GM21526 (cell line): ENCODE measurements around the gene DESI2.

Source experiments
- ATAC-seq: cut with Tn5 transposase; IDR thresholded peaks from one replicate; pipeline ENCODE4 v1.9.1; 2021; ENCODE audit warnings: moderate library complexity; ENCODE audit not compliant: unreplicated experiment, low FRiP score

Gene DESI2

GRCh38 chr1:244749230-244750016 lies 96.5 kb downstream of the DESI2 start:
- no peak for ATAC-seq

GRCh38 chr1:244751271-244751895 lies 98.5 kb downstream of the DESI2 start:
- no peak for ATAC-seq

- ATAC-seq = no peak
Observed at GRCh38 chr1:244755673-244756072, 102.7 kb downstream of the DESI2 start.

GRCh38 chr1:244757091-244757939 lies 104.4 kb downstream of the DESI2 start:
- no peak for ATAC-seq
